Lung (tissue), 12 donors: ENCODE results near the gene USP44. TPM values are rescaled to one million over a fixed set of nuclear protein-coding genes. Genes with fewer than 3 reads are reported as not detected.

Experiments used
- ATAC-seq: fragments of 200-7000 bp; cut with Tn5 transposase; one replicate; pipeline ENCODE4 v1.9.1; 2020; ENCODE audit warnings: moderate number of reproducible peaks; ENCODE audit not compliant: insufficient read depth, low FRiP score
- DNase-seq, 3 donors: peaks; one replicate each; pipeline ENCODE4 v3.0.0-alpha.2; 2013 to 2017
- H3K27ac ChIP-seq, 2 donors: one replicate each; pipeline ENCODE4 v1.5.1; 2013; ENCODE audit warnings: mild to moderate bottlenecking in 2 of 2, moderate library complexity in 2 of 2, control low read depth in 1 of 2, inconsistent platforms in 1 of 2, low read depth in 1 of 2, low read length in 1 of 2
- H3K27me3 ChIP-seq, 3 donors: one replicate each; pipeline ENCODE4 v1.5.1; 2013; ENCODE audit warnings: low read length in 2 of 3; ENCODE audit not compliant: control insufficient read depth in 3 of 3, insufficient read depth in 3 of 3
- H3K36me3 ChIP-seq, 4 donors: one replicate each; pipeline ENCODE4 v1.5.1; 2013; ENCODE audit warnings: low read length in 4 of 4, mild to moderate bottlenecking in 1 of 4, moderate library complexity in 1 of 4; ENCODE audit not compliant: control insufficient read depth in 4 of 4, insufficient read depth in 4 of 4
- H3K4me1 ChIP-seq, 5 donors: one replicate each; pipeline ENCODE4 v1.5.1; 2013; ENCODE audit warnings: low read length in 5 of 5, mild to moderate bottlenecking in 2 of 5, moderate library complexity in 1 of 5; ENCODE audit not compliant: control insufficient read depth in 5 of 5, insufficient read depth in 5 of 5
- H3K4me3 ChIP-seq: one replicate; pipeline ENCODE4 v1.5.1; 2013; ENCODE audit warnings: mild to moderate bottlenecking, control low read depth, moderate library complexity
- H3K9ac ChIP-seq, 2 donors: one replicate each; pipeline ENCODE4 v1.5.1; 2013; ENCODE audit warnings: low read length in 2 of 2, control low read depth in 1 of 2; ENCODE audit not compliant: insufficient read depth in 1 of 2
- H3K9me3 ChIP-seq, 4 donors: one replicate each; pipeline ENCODE4 v1.5.1; 2013; ENCODE audit warnings: low read length in 3 of 4, mild to moderate bottlenecking in 1 of 4, moderate library complexity in 1 of 4; ENCODE audit not compliant: control insufficient read depth in 4 of 4, insufficient read depth in 3 of 4
- CTCF ChIP-seq: IDR thresholded peaks from 2 replicates; pipeline ENCODE4 v1.5.1; 2012; ENCODE audit warnings: mild to moderate bottlenecking; ENCODE audit errors: control extremely low read depth, extremely low read depth
- whole genome bisulfite sequencing, 2 donors: extraction: QIAGEN DNeasy Blood & Tissue Kit; methylation state at CpG; one replicate each; pipeline ENCODE4 v1.1.7; 2013; 5-methylcytosine and 5-hydroxymethylcytosine counted together
- polyA plus RNA-seq, 2 donors: library from polyadenylated mRNA; stranded (reverse); fragments of 200-250 nt; gene quantifications; one replicate each; pipeline ENCODE4 v1.2.1, GENCODE V29; 2013
- total RNA-seq, 2 donors: library from RNA; depleted of rRNA in 1 of 2; stranded (reverse); fragments of >200 nt in 1 of 2; gene quantifications; one replicate each; pipeline ENCODE4 v1.2.1, GENCODE V29; 2014 to 2021
- donor health status: control.
- donor health status: control.
- donor health status: Bipolar disorder and iron deficiency.
- donor health status: healthy.
- donor health status: DM: yes; HTN: yes; CAD: no.

The USP44 gene
- total and polyA plus RNA-seq, 4 donors = 2.3 to 18.6 (median 10.2) TPM

GRCh38 chr12:95538656-95539055, 12.6 kb downstream of the USP44 start:
- 72 to 79% methylated on average over 5 of the region's 5 CpGs for WGBS, 2 donors
- Histone ChIP-seq H3K36me3 (no peaks in the 10 kb centered on the region), H3K27ac (no peak overlapping the region), H3K9ac (no peak overlapping the region), H3K4me1 (no peaks in the 10 kb centered on the region), H3K9me3 (no peaks in the 10 kb centered on the region), H3K27me3 (peaks cover 0 to 3% (median 0%) of the 10 kb centered on the region in 3 donors), H3K4me3 (no peak overlapping the region)
- no peak for DNase-seq
- no peak for TF ChIP-seq CTCF
- ATAC-seq = no peak

GRCh38 chr12:95538006-95538405, 13.3 kb downstream of the USP44 start:
- peaks cover 0 to 3% (median 0%) of the 10 kb centered on the region in 3 donors for H3K27me3 ChIP-seq
- H3K36me3 ChIP-seq = no peaks in the 10 kb centered on the region
- no peak overlapping the region for H3K9ac ChIP-seq
- H3K4me3 ChIP-seq = no peak overlapping the region
- no peak for ATAC-seq
- H3K9me3 ChIP-seq = no peaks in the 10 kb centered on the region
- WGBS, 2 donors = 78 to 84% methylated on average over 4 of the region's 4 CpGs
- TF ChIP-seq CTCF = no peak
- DNase-seq = no peak
- H3K27ac ChIP-seq = no peak overlapping the region
- H3K4me1 ChIP-seq = no peaks in the 10 kb centered on the region

GRCh38 chr12:95533985-95534384, 17.3 kb downstream of the USP44 start:
- Histone ChIP-seq H3K9me3 (no peaks in the 10 kb centered on the region), H3K9ac (no peak overlapping the region), H3K36me3 (peaks cover 0 to 2% (median 0%) of the 10 kb centered on the region in 4 donors), H3K4me3 (no peak overlapping the region), H3K27me3 (no peaks in the 10 kb centered on the region), H3K27ac (no peak overlapping the region), H3K4me1 (no peaks in the 10 kb centered on the region)
- DNase-seq (no peak), ATAC-seq (no peak)
- TF ChIP-seq CTCF = no peak
- 59 to 75% methylated on average over 4 of the region's 4 CpGs for WGBS, 2 donors

GRCh38 chr12:95532851-95533250, 18.4 kb downstream of the USP44 start:
- 55 to 72% methylated on average over 5 of the region's 5 CpGs for WGBS, 2 donors

More at GRCh38 chr12:95532851-95533250, 18.4 kb downstream of the USP44 start:
- no peaks in the 10 kb centered on the region for H3K9me3 ChIP-seq
- H3K27me3 ChIP-seq = no peaks in the 10 kb centered on the region
- H3K36me3 ChIP-seq = peaks cover 0 to 2% (median 0%) of the 10 kb centered on the region in 4 donors
- H3K4me1 ChIP-seq = no peaks in the 10 kb centered on the region
- ATAC-seq (no peak), DNase-seq (no peak)
- no peak overlapping the region for H3K27ac ChIP-seq
- no peak overlapping the region for H3K4me3 ChIP-seq
- no peak overlapping the region for H3K9ac ChIP-seq
- no peak for TF ChIP-seq CTCF
